Non-pigmented ciliary epithelial cell (primary cell): Measurements from ENCODE around the gene COL6A2.
"Not testable (repeated sequence)": the region's sequence is repeated elsewhere in the genome, so short reads cannot be mapped to it uniquely, and the experiment has no call there.

Experiments
- DNase-seq: peaks from one replicate; pipeline ENCODE4 v3.0.0-alpha.2; 2010; ENCODE audit warnings: low read depth

Gene COL6A2

GRCh38 chr21:46061063-46061462, 36.8 kb upstream of the COL6A2 start:
- DNase-seq, result no peak

- no peak for DNase-seq
Measured at GRCh38 chr21:46061518-46061917, 36.4 kb upstream of the COL6A2 start.

GRCh38 chr21:46061950-46062349, 36.0 kb upstream of the COL6A2 start:
- DNase-seq, result no peak

DNA sequence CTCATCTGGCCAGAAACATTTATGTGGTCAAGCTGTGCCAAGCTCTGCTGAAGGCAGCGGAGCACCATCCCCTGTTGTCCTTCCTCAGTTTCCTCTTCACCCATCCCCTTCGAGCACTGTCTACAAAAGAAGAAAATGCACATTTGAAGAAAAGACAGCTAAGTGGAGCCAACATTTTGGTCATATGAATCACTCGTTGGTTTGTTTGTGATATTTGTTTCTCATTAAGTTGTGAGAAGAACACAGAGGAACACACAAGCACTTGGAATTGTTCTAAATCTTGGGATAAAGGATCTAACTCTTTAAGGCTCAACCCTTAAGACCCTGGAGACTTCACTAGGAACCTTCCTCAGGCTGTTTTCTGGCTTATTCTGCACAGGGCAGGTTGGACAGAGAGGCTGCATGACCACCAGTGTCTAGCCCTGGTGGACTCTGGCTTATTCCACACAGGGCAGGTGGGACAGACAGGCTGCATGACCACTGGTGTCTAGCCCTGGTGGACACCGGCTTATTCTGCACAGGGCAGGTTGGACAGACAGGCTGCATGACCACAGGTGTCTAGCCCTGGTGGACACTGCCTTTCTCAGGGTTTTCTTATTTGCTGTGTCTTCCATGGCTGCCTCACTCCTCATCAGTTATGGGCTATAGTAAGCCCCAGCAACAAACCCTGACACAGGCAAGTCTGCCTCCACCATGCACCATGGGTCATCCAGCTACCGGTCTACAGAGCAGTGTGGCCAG, 35.3 kb upstream of the COL6A2 start:
- no peak for DNase-seq

DNA sequence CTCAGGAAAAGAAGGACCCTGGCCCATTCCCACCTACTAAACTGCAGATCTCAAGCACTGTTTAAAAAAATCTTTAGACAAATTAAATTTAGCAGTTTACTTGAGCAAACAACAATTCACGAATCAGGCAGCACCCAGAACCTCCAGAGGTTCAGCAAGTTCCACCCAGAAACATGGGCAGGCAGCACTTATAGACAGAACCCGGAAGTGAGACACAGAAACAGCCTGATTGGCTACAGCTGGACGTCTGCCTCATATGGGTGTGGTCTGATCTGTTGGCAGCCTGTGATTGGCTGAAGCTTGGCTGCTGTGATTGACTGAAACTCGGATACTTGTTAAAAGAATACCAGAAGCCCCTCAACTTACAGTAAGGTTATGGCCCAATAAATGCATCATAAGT, 34.7 kb upstream of the COL6A2 start:
- DNase-seq, result no peak

GRCh38 chr21:46063734-46064680, 33.9 kb upstream of the COL6A2 start:
- DNase-seq, result no peak

DNA sequence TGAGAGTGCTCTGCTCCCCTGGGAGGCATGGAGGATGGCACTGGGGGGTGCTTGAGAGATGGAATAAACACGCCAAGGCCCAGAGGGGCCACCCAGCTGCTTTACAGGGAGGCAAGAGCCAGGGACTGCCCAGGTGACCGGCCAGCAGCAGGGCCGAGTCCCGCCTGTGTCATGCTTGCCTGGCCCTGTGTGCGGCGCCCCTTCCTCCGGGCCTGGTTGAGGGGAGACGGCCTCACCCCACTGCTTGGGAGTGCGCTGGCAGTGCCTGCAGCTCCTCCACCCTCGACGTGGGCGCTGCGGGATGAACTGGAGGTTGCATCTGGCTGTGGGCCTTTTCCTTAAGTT, 33.1 kb upstream of the COL6A2 start:
- no peak for DNase-seq

- DNase-seq, result no peak
Measured at GRCh38 chr21:46065215-46065913, 32.5 kb upstream of the COL6A2 start.

DNA sequence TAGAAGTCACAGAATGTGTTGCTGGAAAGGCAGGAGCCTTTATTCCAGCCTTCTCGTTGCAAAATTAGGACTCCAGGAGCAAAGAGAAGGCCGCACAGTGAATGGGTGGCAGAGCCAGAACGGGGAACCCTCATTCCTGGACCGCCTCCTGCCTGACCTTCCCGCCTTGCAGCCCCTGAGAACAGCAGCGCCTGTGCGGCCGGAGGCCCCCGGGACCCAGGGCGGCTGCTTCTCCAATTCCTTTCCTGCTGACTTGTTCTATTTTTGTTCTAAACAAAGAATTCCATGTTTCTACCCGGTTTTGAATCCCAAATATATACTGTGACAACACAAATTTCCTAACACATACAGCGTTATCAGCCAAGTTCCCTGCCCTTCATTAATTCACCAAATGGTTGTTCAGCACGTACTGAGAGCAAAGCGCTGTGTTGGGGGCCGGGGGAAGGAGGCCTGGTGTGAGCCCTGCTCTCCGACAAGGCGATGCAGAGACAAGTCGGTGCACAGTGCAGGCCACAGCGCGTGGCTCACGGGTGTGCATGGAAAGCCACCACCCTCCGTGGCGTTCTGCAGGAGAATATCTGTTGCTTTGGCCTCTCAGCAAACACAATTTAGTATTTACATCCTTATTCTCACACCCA, 31.9 kb upstream of the COL6A2 start:
- DNase-seq, result no peak

GRCh38 chr21:46066591-46067331, 31.2 kb upstream of the COL6A2 start:
- DNase-seq, result no peak

DNA sequence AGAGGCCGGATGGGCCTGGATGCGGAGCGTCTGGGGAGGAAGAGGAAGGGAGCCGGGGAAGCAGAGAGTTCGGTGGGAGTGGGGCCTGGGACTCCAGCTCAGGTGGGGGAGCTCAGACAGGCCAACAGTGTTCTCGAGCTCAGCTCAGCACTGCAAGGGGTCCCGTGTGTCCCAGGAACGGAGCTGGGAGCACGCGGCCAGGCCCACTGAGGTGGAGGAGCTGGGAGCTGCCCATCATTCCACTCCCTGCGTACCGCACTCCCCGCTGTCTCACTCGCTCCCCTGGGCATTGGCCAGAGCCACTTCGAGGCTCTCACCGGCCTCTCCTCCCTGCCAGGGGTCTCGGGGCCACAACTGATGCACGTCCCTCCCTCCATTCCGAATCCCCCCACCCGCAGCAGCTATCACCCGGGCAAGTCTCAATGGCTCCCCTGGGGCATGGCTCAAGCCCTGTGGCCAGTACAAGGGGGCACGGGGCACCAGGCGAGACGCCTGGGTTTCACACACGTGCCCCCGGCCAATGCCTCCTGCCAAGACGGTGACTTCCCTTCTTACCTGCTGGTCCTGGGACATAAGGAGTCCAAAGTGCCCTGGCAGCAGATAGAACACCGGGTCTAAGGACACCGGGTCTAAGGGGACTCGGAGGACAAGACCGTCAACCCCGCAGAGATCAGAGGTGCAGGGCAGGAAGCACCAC, 30.3 kb upstream of the COL6A2 start:
- no peak for DNase-seq

DNA sequence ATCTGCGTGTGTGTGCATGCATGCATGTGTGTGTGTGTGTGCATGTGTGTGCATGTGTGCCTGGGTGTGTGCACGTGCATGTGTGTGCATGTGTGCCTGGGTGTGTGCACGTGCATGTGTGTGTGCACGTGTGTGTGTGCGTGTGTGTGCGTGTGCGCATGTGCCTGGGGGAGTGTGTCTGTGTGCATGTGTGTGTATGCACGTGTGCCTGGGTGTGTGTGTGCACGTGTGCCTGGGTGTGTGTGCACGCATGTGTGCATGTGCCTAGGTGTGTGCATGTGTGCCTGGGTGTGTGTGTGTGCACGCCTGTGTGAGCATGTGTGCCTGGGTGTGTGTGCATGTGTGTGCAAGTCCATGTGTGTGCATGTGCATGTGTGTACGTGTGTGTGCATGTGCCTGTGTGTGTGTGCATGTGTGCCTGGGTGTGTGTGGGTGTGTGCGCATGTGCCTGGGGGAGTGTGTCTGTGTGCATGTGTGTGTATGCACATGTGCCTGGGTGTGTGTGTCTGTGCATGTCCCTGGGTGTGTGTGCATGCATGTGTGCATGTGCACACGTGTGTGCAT, 29.3 kb upstream of the COL6A2 start:
- DNase-seq, result no peak

- no peak for DNase-seq
Measured at GRCh38 chr21:46069166-46069565, 28.7 kb upstream of the COL6A2 start.

GRCh38 chr21:46069719-46070279, 28.1 kb upstream of the COL6A2 start:
- DNase-seq, result no peak

DNA sequence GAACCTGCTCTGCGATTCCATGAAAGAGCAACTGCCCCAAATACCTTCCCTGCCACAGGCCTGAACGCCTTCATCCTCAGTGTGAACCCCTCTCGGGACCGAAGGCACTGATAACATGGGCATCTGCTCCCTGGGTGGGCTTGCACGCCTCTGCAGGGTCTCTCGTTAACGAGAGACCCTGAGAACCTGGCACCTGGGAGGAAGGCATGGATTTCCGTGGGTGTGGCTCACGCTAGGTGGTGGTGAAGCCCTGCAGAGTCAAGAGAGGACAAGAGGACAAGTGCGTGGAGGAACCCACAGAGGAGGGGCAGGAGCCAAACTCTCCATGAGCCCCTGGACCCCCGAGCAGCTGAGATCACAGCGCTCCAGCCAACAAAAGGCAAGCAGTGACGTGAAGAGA, 26.8 kb upstream of the COL6A2 start:
- no peak for DNase-seq

- DNase-seq, result not testable (repeated sequence)
Measured at GRCh38 chr21:46076724-46077123, 21.2 kb upstream of the COL6A2 start.

DNA sequence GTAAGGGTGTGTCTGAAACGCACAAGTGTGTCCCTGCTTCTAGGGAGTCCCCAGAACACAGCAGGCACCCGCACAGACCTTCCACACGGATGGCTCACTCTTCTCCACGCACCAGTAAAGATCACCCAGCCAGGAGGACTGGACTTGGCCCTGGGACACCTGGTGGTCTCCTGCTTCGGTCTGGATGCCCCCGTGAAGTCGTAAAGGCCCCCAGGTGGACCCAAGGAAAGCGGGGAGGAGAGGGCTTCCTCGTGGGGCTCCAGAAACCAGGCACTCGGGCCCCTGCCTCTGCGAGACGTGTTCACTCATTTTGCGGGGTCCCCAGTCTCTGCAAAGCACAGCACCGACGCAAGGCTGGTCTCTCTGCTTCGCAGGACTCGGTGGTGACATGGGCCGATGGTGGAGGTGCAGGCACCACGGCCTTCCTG, 20.2 kb upstream of the COL6A2 start:
- no peak for DNase-seq

- DNase-seq, result no peak
Measured at GRCh38 chr21:46078322-46078977, 19.5 kb upstream of the COL6A2 start.

DNA sequence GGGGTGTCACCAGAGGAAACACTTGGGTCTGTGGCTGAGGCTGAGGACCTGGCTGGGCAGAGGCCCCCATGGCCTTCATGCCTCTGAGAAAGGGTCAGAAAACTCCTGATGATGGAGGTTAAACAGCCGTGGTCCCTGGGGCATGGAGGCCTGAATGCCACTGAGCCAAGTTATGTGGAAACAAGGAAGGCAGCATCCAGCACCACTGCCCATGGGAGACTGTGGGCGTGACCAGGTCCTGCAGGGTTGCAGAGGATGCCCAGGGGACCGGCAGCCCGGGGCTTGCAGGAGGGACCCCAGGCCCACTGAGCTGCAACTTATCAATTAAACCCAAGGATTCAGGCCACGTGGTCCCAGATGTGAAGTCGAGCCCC, 18.9 kb upstream of the COL6A2 start:
- DNase-seq, result no peak
